Neural crest cell (in vitro differentiated cells): ENCODE results near the gene ZNF846. TPM values are rescaled to one million over a fixed set of nuclear protein-coding genes. Genes with fewer than 3 reads are reported as not detected.

Experiments used
- DNase-seq: peaks from one replicate; pipeline ENCODE4 v3.0.0; 2021; ENCODE audit warnings: low read depth, mixed read lengths, low spot score
- H3K27ac Mint-ChIP-seq: one replicate; pipeline ENCODE4 v1.8.0; 2021; ENCODE audit warnings: mild to moderate bottlenecking, mixed read lengths; ENCODE audit not compliant: unreplicated experiment
- H3K27me3 Mint-ChIP-seq: 2 replicates; pipeline ENCODE4 v1.8.0; 2021; ENCODE audit warnings: low read depth, mild to moderate bottlenecking, mixed read lengths
- H3K36me3 Mint-ChIP-seq: 2 replicates; pipeline ENCODE4 v1.8.0; 2021; ENCODE audit warnings: low read depth, mild to moderate bottlenecking, mixed read lengths
- H3K4me1 Mint-ChIP-seq: 2 replicates; pipeline ENCODE4 v1.8.0; 2021; ENCODE audit warnings: mixed read lengths
- H3K4me3 Mint-ChIP-seq: one replicate; pipeline ENCODE4 v1.8.0; 2021; ENCODE audit warnings: mild to moderate bottlenecking, mixed read lengths
- H3K9me3 Mint-ChIP-seq: 2 replicates; pipeline ENCODE4 v1.8.0; 2021; ENCODE audit warnings: mixed read lengths
- long read RNA-seq: library from polyadenylated mRNA; unstranded; transcript quantifications from one replicate; pipeline ENCODE4 v2.0.0, GENCODE V29; 2020
- total RNA-seq: library from RNA; stranded (reverse); gene quantifications from 2 replicates; pipeline ENCODE4 v1.2.1, GENCODE V29; 2021
- TF ChIP-seq, protein P1 (sequence below): fragments of 200-600 bp; sonication (generic); conservative IDR thresholded peaks from 2 replicates; pipeline ENCODE4 v1.5.0; 2021; ENCODE audit warnings: antibody characterized with exemption, mild to moderate bottlenecking

Gene ZNF846
- total RNA-seq, result 7.6 and 11.0 TPM in 2 replicates
- long read RNA-seq, partial matches to known transcripts, result 2 of 8 reads
- long read RNA-seq, other reads (novel, unspliced or antisense), result 4 of 8 reads

DNA sequence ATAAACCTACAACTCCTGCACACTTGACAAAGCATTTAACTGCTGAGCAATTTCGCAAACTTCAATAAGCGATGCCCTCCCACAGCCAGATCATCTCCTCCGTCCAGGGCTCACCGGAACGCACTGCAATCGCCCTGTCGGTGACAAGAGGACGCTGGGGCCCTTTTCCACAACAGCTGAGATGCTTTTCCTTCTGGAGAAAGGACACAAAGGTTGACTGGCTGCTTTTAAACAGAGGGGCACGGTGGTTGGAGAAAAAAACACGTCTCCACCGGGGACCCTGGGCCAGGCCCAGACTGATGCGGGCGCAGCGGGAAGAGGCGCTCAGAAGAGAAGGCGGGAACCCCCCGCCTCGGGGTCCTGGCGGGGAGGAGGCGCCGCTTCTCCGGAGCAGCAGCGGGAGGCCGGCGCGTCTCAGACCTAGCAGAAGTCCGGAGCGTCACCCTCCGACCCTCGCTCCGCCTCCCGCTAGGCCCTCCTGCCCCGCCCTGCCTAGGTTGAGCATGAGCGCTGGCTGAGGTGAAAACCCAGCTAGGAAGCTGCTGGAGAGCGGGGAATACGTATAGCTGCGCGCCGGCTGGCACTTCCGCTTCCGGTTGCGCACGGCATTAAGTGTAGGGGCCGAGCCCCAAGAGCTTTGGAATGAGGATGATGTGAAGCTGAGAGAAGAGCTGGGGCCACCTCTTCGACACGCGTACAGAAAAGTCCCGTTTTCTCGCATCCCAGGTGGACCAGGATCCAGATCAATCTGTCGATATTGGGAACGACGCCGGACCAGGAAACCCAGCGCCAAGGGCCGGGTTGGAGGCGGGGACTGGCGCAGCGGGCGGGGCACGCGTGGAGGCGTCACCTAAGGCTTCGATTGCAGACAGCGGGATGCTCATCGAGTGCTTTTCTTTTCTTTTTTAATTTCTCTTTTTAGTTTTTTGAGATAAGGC, at the start of gene ZNF846:
Gene ZNF846 (minus strand): TSS at position 564 of the 938 bp plus-strand sequence. CDS start 3,788 bp downstream, outside the sequence.
- Mint-ChIP-seq H3K4me3 (peak within 1 kb of the TSS; percentile 99), H3K27me3 (no peaks in the 10 kb centered on the region), H3K27ac (peak within 1 kb of the TSS; percentile 98), H3K9me3 (peaks cover 7% of the 10 kb centered on the region), H3K4me1 (peaks cover 15% of the 10 kb centered on the region), H3K36me3 (peaks cover 20% of the 10 kb centered on the region)
- peak; percentile 88 for DNase-seq
- TF ChIP-seq, protein P1, sequence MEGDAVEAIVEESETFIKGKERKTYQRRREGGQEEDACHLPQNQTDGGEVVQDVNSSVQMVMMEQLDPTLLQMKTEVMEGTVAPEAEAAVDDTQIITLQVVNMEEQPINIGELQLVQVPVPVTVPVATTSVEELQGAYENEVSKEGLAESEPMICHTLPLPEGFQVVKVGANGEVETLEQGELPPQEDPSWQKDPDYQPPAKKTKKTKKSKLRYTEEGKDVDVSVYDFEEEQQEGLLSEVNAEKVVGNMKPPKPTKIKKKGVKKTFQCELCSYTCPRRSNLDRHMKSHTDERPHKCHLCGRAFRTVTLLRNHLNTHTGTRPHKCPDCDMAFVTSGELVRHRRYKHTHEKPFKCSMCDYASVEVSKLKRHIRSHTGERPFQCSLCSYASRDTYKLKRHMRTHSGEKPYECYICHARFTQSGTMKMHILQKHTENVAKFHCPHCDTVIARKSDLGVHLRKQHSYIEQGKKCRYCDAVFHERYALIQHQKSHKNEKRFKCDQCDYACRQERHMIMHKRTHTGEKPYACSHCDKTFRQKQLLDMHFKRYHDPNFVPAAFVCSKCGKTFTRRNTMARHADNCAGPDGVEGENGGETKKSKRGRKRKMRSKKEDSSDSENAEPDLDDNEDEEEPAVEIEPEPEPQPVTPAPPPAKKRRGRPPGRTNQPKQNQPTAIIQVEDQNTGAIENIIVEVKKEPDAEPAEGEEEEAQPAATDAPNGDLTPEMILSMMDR, result no peak

DNA sequence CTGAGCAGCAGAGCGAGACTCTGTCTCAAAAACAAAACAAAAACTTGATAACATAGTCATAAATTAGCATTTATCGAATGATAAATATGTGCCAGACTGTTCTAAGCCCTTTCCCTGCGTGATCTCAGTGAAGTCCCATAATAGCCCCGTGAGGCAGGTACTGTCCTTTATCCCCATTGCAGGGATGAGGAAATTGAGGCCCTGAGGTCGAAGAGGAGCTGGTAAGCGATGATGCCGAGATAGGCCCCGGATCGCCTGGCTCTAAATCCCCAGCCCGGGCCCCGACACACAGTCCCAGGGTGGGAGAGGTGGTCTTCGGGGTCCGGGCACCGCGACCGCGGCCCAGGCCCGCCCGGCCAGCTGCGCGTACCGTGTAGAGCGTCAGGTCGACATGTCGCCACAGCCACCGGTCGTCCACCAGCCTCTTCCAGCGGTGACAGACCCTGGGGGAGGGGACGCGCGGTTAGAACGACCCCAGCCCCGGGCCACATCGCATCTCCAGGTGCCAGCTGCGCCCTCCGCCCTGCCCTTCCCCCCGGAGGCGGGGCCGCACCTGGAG, 49.7 kb upstream of the ZNF846 start:
- TF ChIP-seq, protein P1, result no peak
- Mint-ChIP-seq H3K27ac (peak overlapping the region; percentile 89), H3K36me3 (peaks cover 22% of the 10 kb centered on the region)

DNA sequence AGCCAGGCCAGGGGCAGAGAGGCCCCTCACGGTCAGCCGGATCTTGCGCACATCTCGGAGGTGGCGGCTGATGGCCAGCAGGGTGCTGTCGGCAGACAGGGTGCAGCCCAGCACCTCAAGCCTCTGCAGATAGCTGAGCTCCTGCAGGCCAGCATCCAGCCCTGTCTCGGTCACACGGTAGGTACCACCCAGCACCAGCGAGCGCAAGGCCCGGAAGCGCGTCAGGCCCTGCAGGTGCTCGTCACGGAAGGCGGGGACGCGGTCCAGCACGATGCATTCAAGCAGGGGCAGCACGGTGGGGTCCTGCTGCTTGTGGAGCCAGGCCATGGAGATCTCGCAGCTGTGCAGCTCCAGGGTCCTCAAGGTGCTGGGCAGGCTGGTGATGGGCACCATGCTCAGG, 42.6 kb upstream of the ZNF846 start:
- H3K4me1 Mint-ChIP-seq, result no peaks in the 10 kb centered on the region
- H3K27me3 Mint-ChIP-seq, result no peaks in the 10 kb centered on the region
- H3K4me3 Mint-ChIP-seq, result no peak overlapping the region
- peaks cover 16% of the 10 kb centered on the region for H3K36me3 Mint-ChIP-seq
- TF ChIP-seq, protein P1, result no peak
- H3K9me3 Mint-ChIP-seq, result no peaks in the 10 kb centered on the region
- no peak for DNase-seq
- no peak overlapping the region for H3K27ac Mint-ChIP-seq

More for the DNA sequence above, 49.7 kb upstream of the ZNF846 start:
- Mint-ChIP-seq H3K9me3 (peaks cover 5% of the 10 kb centered on the region), H3K4me3 (peak overlapping the region; percentile 96), H3K4me1 (peaks cover 30% of the 10 kb centered on the region), H3K27me3 (no peaks in the 10 kb centered on the region)
- no peak for DNase-seq

DNA sequence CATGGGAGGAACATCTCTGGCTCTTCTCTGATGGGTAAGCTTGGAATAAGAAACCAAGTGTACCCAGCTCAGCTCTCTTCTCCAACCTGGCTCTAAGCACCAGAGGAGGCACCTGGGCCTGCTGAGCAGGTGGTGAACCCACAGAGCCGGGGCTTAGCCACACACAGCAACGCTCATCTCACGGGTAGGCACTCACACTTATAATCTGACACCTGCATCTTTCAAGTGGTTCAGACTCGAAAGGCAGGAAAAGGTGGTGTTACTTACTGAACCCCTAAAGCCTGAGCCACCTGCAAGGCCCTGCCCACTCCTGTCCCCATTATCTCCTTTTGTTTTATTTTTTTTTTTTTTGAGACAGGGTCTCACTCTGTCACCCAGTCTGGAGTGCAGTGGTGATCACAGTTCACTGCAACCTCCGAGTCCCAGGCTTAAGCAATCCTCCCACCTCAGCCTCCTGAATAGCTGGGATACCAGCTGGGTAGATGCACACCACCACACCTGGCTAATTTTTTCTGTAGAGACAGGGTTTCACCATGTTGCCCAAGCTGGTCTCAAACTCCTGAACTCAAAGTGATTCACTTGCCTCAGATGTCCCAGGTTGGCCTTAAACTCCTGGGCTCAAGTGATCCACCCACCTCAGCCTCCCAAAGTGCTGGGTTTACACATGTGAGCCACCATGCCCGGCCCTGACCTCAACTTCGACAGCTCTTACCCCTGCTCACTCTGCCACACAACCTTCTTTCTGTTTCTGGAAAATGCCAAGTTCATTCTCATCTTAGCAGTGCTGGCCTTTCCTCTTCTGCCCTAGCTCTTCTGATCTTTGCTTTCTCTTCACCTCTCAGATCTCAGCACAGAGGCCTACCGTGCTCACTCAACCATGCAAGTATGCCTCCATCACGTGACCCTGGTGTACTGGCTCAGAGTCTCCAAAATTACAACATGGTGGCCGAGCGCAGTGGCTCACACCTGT, 40.6 kb upstream of the ZNF846 start:
- H3K4me3 Mint-ChIP-seq, result no peak overlapping the region
- H3K27ac Mint-ChIP-seq, result no peak overlapping the region
- H3K36me3 Mint-ChIP-seq, result peaks cover 7% of the 10 kb centered on the region
- no peak for DNase-seq
- H3K4me1 Mint-ChIP-seq, result no peaks in the 10 kb centered on the region
- H3K27me3 Mint-ChIP-seq, result no peaks in the 10 kb centered on the region
- TF ChIP-seq, protein P1, result no peak
- H3K9me3 Mint-ChIP-seq, result no peaks in the 10 kb centered on the region

DNA sequence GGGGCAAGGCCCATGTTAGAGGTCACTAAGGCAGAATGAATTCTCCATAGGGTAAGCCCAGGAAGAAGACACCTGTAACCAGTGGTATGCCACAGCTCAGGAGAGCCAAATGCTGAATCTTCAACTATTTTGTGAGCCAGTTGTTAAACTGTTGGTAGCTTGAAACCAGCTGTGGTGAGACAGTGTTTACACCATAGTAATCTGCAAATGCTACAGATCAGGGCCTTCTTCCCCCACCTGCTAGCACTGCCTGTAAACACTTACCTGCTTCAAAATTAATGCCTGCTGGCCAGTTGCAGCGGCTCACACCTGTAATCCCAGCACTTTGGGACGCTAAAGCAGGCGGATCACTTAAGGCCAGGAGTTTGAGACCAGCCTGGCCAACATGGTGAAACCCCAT, 38.3 kb upstream of the ZNF846 start:
- Mint-ChIP-seq H3K27me3 (no peaks in the 10 kb centered on the region), H3K4me1 (no peaks in the 10 kb centered on the region), H3K36me3 (peaks cover 7% of the 10 kb centered on the region), H3K27ac (no peak overlapping the region), H3K9me3 (no peaks in the 10 kb centered on the region), H3K4me3 (no peak overlapping the region)
- TF ChIP-seq, protein P1, result no peak
- no peak for DNase-seq
